GM18502 (cell line): ENCODE results near the gene SLC7A4.
"Not testable (repeated sequence)": the region's sequence is repeated elsewhere in the genome, so short reads cannot be mapped to it uniquely, and the experiment has no call there.

ENCODE experiments used
- ATAC-seq: cut with Tn5 transposase; IDR thresholded peaks from one replicate; pipeline ENCODE4 v1.9.1; 2021; ENCODE audit warnings: mild to moderate bottlenecking; ENCODE audit not compliant: unreplicated experiment, poor library complexity

Gene SLC7A4

DNA sequence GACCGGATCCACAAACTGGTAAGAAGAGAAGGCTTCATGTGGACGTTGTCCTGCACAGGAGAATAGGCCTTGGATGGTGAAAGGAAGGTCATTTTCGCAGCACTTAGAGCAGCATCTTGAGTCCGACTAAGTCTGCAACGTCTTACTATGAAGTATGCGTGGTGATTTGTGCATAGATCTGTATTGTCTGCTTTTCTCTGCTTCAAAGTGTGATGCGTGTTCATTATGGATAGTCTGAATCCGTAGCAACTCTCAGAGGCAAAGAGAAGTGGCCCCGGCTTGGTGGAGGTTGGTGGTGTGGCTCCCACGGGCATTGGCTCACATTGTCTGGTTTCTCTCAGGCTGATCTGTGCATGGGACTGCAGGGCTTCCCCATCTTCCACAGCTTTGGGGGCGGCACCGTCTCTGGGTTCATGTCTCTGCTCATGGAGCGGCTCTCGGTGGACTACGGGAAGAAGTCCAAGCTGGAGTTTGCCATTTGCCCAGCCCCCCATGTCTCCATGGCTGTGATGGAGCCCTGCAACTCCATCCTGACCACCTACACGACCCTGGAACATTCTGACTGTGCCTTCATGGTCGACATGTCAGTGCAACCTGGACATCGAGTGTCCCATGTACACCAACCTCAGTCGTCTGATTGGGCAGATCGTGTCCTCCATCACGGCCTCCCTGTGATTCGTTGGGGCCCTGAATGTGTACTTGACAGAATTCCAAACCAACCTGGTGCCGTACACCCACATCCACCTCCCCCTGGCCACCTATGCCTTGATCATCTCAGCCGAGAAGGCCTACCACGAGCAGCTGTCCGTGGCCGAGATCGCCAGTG lies 34.9 kb upstream of the SLC7A4 start:
- ATAC-seq: no peak

DNA sequence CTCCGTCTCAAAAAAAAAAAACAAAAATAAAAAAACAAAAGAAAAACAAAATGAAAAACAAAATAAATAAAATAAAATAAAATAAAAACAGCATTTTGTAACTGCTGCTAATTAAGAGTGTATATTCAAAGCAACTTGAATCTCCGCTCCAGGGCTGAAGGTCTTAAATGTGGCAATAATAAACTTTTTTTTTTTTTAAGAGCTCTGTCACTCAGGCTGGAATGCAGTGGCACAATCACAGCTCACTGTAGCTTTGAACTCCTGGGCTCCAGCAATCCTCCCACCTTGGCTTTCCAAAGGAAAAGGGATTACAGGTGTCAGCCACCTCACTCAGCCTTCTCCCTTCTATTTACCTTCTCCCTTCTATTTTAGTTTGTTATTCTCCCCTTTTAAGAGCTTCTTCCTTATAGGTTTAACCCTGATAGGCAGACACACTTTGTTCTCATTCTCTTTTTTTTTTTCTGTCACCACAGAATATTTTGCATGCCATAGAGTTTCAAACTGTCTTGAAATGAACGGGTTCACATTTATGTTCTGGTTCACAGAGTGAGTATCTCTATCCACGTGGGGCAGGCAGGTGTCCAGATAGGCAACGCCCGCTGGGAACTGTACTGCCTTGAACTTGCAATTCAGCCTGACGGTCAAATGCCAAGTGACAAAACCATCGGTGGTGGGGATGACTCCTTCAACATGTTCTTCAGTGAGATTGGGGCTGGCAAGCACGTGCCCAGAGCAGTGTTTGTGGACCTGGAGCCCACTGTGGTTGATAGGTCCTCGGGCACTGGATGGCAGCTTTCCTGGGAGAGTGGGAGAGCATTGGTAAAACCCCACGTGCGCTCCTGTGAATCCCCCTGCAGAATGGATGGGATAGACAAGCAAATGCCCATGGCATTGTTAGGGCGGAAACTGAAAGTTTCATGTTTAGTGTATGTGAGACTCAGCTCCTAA lies 32.8 kb upstream of the SLC7A4 start:
- ATAC-seq: no peak

DNA sequence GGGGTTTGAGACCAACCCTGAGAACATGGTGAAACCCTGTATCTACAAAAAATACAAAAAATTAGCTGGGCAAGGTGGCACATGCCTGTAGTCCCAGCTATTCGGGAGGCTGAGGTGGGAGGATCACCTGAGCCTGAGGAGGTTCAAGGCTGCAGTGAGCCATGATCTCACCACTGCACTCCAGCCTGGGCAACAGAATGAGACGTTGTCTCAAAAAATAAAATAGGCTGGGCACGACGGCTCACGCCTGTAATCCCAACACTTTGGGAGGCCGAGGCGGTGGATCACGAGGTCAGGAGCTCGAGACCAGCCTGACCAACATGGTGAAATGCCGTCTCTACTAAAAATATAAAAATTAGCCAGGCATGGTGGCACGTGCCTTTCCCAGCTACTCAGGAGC lies 32.1 kb upstream of the SLC7A4 start:
- ATAC-seq: not testable (repeated sequence)

DNA sequence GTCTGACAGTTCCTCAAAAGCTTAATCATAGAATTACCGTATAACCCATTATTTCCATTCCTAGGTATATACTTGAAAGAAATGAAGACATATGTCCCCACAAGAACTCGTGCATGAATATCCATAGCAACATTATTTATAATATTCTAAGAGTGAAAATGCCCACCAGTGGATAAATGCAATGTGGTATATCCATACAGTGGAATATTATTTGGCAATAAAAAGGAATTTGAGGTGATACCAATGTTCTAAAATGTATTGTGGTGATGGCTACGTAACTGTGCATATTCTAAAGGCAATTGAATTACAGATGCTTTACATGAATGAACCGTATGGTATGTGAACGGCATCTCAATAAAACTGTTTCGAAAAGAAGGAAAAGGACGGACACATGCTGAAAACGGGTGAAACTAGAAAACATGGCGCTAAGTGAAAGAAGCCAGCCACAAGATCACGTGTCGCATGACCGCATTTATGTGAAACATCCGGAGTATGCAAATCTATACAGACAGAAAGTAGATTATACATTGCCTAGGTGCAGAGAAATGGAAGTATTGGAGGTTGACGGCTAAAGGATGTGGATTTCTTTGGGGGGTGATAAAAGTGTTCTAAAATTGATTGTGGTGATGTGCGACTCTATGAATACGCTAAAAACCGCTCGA lies 29.4 kb upstream of the SLC7A4 start:
- ATAC-seq: not testable (repeated sequence)

GRCh38 chr22:21060363-21060762 lies 28.0 kb upstream of the SLC7A4 start:
- not testable (repeated sequence) for ATAC-seq

DNA sequence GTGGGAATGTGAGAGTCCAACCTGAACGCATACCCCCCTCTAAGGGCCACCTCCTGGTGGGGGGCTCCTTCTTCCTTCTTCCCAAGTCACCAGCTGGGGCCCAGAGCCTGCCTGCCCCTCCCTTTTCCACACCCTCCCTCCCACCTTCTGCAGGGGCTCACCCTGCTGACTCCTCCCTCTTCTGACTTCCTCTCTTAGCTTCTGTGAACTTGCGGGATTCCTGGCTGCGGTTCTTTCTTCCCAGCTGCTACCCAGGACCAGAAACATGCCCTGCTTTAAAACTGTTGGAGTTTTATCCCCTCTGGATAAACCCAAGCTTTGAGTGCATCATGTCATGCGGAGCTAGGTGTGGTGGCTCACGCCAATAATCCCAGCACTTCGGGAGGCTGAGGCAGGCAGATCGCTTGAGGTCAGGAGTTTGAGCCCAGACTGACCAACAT lies 23.5 kb upstream of the SLC7A4 start:
- ATAC-seq: no peak

DNA sequence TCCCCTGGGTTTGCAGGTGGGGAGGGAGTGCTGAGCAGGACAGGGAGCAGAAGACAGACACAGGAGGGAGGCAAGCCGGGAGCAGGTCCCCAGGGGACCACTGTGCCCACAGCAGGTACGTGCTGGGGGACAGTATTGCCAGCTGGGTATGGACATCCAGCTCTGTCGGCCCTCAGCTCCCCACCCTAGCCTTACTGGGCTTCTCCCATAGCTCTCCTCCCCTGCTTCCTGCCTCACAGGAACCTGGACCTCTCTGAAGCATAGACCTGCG lies 23.1 kb upstream of the SLC7A4 start:
- ATAC-seq: no peak

- ATAC-seq: no peak
Measured at GRCh38 chr22:21054714-21055563, 22.6 kb upstream of the SLC7A4 start.

DNA sequence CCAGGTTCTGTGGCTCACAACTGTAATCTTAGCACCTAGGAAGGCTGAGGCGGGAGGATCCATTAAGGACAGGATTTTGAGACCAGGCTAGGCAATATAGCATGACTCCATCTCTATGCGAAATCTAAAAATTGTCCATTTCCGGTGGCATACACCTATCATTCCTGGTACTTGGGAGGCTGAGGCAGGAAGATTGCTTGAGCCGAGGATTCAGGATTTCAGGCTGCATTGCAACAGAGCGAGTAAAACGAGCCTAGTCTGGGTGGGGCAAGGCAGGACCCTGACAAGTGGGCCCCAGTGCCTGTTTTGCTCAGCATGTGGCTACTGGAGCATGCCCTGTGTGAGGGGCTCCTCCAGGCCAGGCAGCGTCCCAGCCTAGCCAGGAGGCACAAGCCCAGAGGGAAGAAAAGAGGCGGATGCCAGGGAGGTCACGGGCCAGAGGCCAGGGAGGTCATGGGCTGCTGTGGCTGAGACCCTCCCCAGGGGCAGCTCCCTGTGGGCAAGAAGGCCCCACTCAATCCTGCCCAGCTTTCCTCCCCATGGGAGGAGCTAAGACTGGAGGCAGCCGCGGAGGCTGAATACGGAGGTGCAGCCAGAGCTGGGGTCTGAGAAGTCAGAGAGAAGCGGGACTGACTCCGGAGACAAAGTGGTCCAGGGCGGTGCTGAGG lies 21.8 kb upstream of the SLC7A4 start:
- ATAC-seq: no peak

DNA sequence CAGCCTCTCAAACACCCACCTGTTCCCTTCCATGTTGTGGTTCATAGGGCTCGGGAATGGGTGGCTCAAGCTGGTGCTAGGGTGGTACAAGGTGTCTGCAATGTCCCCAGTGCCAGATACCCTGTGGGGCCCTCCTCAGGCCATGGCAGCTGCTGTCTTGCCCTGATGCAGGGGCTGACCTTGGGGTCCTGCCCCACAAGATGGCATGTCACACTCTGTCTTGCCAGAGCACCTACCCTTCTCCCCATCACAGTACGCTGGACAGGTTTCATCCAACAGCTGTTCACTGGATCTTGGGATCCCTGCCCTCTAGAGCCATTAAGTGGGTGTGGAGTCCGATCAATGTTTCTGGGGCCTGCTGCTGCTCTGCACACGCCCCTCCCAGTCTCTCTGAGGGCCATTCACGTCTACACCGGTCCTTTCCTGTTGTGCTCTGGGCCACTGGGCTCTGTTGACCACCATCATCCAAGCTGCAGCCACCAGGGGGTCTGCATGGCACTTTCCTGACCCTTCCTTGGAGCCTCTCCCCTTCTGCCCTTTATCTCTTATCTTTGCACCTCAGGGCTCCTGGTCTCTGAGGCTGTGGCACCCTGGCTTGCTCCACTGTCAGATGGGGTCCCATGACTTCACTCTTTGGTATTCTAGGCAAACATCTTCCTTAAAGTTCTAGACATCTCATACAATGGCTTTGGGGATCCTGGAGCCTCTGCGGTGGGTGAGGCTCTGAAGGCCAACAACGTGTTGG lies 20.5 kb upstream of the SLC7A4 start:
- no peak for ATAC-seq

- no peak for ATAC-seq
Measured at GRCh38 chr22:21051831-21052400, 19.6 kb upstream of the SLC7A4 start.

- ATAC-seq: no peak
Measured at GRCh38 chr22:21051145-21051830, 18.9 kb upstream of the SLC7A4 start.

DNA sequence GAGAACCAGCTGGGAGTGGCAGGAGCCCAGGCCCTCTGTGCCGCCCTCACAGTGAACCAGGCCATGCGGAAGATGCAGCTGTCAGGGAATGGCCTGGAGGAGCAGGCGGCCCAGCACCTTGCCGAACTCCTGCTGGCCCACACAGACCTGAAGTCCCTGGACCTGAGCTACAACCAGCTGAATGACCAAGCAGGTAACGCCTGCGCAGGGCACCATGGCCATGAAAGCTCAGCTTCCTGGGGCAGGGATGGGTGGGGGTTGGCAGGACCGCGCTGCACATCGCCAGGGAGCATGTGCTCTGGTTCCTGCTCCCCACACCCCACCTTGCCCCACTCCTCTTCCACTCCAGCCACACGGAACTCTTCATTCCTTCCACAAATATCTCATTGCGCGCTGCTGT lies 16.6 kb upstream of the SLC7A4 start:
- ATAC-seq: not testable (repeated sequence)

- not testable (repeated sequence) for ATAC-seq
Measured at GRCh38 chr22:21048448-21048847, 16.1 kb upstream of the SLC7A4 start.

DNA sequence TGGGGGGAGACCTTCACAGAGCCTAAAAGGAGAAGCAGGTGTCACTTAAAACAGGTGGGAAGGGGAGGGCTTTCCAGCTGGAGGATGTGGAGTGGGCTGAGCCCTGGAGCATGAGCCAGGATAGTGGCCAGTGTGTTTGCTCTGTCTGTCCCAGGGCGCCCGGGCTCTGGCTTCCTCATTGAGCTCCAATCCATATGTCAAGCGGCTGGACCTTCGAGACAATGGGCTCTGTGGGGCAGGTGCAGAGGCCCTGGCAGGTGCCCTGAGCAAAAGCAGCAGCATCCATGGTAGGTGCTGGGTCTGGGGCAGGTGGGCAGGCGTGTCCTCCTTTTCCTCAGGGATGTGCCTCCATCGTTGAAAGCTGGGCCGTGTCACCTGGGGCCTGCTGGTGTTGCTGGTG lies 15.4 kb upstream of the SLC7A4 start:
- no peak for ATAC-seq

GRCh38 chr22:21047035-21047661 lies 14.8 kb upstream of the SLC7A4 start:
- no peak for ATAC-seq

DNA sequence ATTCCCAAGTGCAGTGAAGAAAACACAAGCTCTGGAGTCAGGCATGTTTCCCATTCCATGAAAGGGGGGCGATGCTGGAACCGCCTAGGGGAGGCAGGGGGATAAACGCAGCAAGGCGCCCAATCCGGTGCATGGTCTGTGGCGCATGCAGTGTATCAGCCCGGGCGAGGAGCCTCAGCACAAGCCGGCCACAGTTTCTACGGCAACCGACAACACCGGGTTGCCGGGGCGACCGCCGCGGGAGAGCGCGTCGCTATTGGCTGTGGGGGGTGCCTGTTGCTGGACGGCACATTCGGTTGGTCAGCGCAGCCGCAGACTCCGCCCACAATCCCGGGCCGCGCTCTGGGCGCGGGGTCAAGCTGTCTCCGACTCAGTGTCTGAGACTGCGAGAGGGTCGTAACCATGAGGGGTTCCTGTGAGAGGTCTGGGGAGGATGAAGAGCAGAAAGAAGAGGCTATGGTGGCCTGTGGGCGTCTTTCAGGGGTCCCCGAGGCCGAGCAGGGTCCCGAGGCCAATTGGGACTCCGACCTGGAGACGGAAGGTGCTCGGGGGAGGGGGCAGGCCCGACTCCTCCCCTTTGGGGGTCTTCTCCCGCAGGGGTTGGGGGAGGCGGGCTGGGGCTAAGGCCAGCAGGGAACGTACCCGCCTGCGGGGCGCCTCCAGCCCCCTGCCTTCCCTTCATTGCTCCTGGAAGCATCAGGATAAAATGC lies 13.4 kb upstream of the SLC7A4 start, which contains the start of gene LRRC74B:
Gene LRRC74B (plus strand): TSS at position 362 of the 710 bp plus-strand sequence. CDS start 41 bp downstream, at position 403.
- peak; percentile 84 for ATAC-seq
